Astrocyte of the cerebellum (primary cell): ENCODE measurements around the gene TUBA1A.
"Not testable (repeated sequence)": the region's sequence is repeated elsewhere in the genome, so short reads cannot be mapped to it uniquely, and the experiment has no call there.

Source experiments
- DNase-seq: peaks from one replicate; pipeline ENCODE4 v3.0.0-alpha.2; 2011; ENCODE audit warnings: low read depth
- H3K4me3 ChIP-seq: 2 replicates; pipeline ENCODE4 v1.5.1; 2011; ENCODE audit warnings: mild to moderate bottlenecking, low read depth, low read length, moderate library complexity
- CTCF ChIP-seq: IDR thresholded peaks from 2 replicates; pipeline ENCODE4 v1.5.1; 2012; ENCODE audit warnings: low read length, low read depth, moderate library complexity, mild to moderate bottlenecking; ENCODE audit errors: missing control alignments
- in situ Hi-C: cut with HindIII; loops from 2 replicates; pipeline ENCODE4 v1.10.0; 2017; ENCODE audit warnings: low sequenced_read_pairs

The TUBA1A gene

GRCh38 chr12:49174218-49174617 is 14.7 kb downstream of the TUBA1A start:
- no peak for DNase-seq
- no peak for TF ChIP-seq CTCF
- in situ Hi-C loops, result no loop called here
- no peak overlapping the region for H3K4me3 ChIP-seq

GRCh38 chr12:49170924-49171323 is 18.0 kb downstream of the TUBA1A start:
- in situ Hi-C loops, result no loop called here
- no peak for DNase-seq
- no peak for TF ChIP-seq CTCF
- no peak overlapping the region for H3K4me3 ChIP-seq

- in situ Hi-C loops, result no loop called here
- no peak overlapping the region for H3K4me3 ChIP-seq
- no peak for TF ChIP-seq CTCF
- DNase-seq, result no peak
Observed at GRCh38 chr12:49165114-49165513, 23.8 kb downstream of the TUBA1A start.

DNA sequence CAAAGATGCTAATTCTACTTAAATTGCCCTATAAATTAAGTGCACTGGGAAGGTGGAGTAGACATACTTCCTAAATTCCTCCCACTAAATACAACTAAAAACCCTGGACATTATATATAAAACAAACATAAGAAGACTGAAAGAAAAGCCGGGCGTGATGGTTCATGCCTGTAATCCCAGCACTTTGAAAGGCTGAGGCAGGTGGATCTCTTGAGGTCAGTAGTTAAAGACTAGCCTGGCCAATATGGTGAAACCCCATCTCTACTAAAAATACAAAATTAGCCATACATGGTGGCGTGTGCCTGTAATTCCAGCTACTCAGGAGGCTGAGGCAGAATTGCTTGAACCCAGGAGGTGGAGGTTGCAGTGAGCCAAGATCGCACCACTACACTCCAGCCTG is 27.0 kb downstream of the TUBA1A start:
- in situ Hi-C loops, DNase-seq, H3K4me3 ChIP-seq: not testable (repeated sequence)

GRCh38 chr12:49161092-49161795 is 27.6 kb downstream of the TUBA1A start:
- in situ Hi-C loops, result no loop called here
- no peak for DNase-seq
- TF ChIP-seq CTCF, result no peak
- H3K4me3 ChIP-seq, result no peak overlapping the region

- H3K4me3 ChIP-seq, result no peak overlapping the region
- no peak for TF ChIP-seq CTCF
- DNase-seq, result no peak
- in situ Hi-C loops, result no loop called here
Observed at GRCh38 chr12:49160399-49160798, 28.5 kb downstream of the TUBA1A start.

DNA sequence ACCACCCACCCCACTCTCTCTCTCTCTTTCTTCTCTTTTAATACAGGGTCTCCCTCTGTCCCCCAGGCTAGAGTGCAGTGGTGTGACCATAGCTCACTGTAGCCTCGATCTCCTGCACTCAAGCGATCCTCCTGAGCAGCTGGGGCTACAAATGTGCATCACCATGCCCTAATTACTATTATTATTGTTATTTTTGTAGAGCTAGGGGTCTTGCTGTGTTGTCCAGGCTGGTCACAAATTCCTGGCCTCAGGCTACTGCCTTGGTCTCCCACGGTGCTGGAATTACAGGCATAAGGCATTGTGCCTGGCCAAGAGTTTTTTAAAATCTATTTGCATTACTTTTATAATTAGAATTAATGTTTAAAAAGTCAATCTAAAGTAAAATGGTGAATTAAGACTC is 34.7 kb downstream of the TUBA1A start:
- in situ Hi-C loops, result no loop called here
- DNase-seq, result no peak
- H3K4me3 ChIP-seq, result no peak overlapping the region
- no peak for TF ChIP-seq CTCF
